ENCODE measurements around the gene CRB2. TPM values are rescaled to one million over a fixed set of nuclear protein-coding genes. Genes with fewer than 3 reads are reported as not detected.

CRB2 gene
- total RNA-seq, 1 donor from 2014 or later, result 0.35 TPM

GRCh38 chr9:123321616-123322272 is 34.3 kb upstream of the CRB2 start:
- no peak for DNase-seq (ENCODE audit: low read depth)
- H3K4me3 ChIP-seq (ENCODE audit: low read depth, low read length), result no peak overlapping the region
- TF ChIP-seq, protein P1, sequence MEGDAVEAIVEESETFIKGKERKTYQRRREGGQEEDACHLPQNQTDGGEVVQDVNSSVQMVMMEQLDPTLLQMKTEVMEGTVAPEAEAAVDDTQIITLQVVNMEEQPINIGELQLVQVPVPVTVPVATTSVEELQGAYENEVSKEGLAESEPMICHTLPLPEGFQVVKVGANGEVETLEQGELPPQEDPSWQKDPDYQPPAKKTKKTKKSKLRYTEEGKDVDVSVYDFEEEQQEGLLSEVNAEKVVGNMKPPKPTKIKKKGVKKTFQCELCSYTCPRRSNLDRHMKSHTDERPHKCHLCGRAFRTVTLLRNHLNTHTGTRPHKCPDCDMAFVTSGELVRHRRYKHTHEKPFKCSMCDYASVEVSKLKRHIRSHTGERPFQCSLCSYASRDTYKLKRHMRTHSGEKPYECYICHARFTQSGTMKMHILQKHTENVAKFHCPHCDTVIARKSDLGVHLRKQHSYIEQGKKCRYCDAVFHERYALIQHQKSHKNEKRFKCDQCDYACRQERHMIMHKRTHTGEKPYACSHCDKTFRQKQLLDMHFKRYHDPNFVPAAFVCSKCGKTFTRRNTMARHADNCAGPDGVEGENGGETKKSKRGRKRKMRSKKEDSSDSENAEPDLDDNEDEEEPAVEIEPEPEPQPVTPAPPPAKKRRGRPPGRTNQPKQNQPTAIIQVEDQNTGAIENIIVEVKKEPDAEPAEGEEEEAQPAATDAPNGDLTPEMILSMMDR (conservative IDR thresholded peaks at IDR 0.05; ENCODE audit: low read depth, low read length), result no peak

DNA sequence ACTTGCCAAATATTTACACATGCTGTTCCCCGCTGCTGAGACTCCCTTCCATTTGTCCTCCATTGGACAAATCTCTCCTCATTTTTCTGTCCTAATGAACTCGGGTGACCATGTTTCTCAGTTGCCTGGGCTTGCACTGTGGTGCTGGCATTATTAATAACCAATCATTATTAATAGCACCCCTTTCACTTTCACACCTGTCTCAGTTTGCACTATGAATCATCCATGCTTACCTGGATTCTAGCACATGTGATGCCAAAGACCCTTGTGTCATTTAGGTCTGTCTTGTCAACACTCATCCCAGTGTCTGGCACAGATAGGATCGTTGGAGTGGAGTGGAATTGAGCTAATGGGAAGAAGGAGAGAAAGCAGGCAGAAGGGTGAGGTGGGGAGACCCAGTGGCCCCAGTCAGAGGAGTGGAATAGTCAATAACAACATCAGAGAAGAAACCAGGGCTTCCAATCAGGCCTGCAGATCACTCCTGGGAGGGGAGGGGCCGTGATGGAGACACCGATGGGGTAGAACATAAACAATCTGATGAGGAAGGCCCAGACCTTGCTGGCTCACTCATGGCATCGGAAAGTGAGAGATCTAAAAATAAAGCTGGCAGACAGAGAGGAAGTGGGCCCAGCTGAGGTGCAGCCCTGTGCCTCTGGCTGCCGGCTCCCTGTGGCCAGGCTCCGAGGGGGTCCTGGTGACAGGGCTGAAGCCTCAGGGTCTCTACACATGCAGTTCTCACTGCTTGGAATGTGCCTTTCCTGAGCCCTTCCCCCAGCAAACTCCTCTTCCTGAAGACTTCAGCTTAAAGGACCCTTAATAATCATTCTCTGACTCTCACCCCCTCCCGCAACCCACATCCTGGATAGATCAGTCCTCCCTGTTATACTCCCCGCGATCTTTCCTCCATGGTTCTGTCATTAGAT is 33.5 kb upstream of the CRB2 start:
- no peak for DNase-seq (ENCODE audit: low read depth)
- no peak overlapping the region for H3K4me3 ChIP-seq (ENCODE audit: low read depth, low read length)
- TF ChIP-seq, protein P1 (conservative IDR thresholded peaks at IDR 0.05; ENCODE audit: low read depth, low read length), result no peak

DNA sequence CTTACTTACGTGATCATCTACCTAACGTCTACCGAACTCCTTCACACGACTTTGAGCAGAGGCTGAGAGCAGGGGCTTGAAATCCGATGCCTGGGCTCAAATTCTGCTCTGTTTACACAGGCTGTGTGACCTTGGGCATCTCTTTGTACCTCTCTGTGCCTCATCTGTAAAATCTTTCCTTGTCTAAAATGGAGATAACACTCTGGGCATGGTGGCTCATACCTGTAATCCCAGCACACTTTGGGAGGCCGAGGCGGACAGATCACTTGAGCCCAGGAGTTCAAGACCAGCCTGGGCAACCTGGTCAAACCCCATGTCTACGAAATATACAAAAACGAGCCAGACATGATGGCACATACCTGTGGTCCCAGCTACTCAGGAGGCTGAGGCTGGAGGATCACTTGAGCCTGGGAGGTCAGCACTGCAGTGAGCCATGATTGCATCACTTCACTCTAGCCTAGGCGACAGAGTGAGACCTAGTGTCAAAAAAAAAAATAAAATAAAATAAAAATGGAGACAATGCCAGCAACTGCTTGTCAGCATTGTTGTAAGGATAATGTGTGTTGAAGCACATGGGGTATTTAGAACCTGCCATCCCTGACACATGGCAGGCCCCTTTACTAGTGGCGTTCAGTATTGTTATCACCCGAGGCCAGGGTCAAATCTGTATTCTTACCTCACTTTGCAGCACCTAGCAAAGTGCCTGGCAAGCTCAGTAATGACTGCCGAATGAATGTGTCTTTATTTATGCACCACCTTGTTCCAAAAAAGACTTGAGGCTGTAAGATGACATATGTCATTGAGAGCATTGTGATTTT is 32.6 kb upstream of the CRB2 start:
- no peak for DNase-seq (ENCODE audit: low read depth)
- TF ChIP-seq, protein P1 (conservative IDR thresholded peaks at IDR 0.05; ENCODE audit: low read depth, low read length), result no peak
- H3K4me3 ChIP-seq (ENCODE audit: low read depth, low read length), result no peak overlapping the region

DNA sequence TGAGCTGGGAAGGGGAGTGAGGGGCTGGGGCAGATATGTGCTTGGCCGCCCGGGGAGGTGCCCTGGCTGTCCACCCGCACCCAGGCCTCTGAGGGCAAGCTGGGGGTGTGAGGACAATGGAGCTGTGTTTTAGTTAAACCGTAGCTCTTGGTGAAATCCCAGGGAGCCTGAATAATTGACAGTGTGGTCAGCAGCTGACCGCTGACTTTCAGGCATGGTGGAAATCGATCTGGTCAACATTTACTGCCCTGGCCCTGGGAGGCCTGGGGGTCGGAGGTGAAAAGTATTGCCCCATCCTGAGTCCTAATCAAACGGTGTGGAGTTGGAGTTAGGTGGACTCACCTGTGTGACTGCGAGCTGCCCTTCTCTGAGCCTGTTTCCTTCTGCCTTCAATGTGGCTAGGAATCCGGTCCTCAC is 31.2 kb upstream of the CRB2 start:
- TF ChIP-seq, protein P1 (conservative IDR thresholded peaks at IDR 0.05; ENCODE audit: low read depth, low read length), result no peak
- DNase-seq (ENCODE audit: low read depth), result no peak
- no peak overlapping the region for H3K4me3 ChIP-seq (ENCODE audit: low read depth, low read length)

GRCh38 chr9:123326187-123326586 is 29.8 kb upstream of the CRB2 start:
- TF ChIP-seq, protein P1 (conservative IDR thresholded peaks at IDR 0.05; ENCODE audit: low read depth, low read length), result no peak
- no peak for DNase-seq (ENCODE audit: low read depth)
- H3K4me3 ChIP-seq (ENCODE audit: low read depth, low read length), result no peak overlapping the region

DNA sequence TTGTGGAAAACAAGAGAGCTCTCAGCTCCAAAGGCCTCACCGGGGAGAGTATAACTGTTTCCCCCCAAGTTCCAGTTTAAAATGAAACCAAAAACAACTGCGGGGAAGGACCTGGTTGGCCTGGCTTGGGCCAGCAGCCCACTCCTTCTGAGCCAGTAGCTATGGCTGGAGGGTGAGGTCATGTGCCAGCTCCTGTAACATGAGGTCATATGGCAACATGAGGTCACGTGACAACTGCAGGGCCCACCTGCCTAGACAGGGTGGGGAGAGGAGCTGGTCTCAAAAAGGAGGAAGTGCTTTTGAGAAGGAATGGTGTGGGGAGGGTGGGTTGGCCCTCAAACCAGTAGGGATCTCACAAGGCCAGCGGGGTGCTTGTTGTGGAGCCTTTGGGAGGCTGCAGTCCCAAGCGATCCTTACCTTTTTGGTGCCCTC is 29.3 kb upstream of the CRB2 start:
- no peak overlapping the region for H3K4me3 ChIP-seq (ENCODE audit: low read depth, low read length)
- TF ChIP-seq, protein P1 (conservative IDR thresholded peaks at IDR 0.05; ENCODE audit: low read depth, low read length), result no peak
- no peak for DNase-seq (ENCODE audit: low read depth)
